Gastroesophageal sphincter (tissue), 4 donors: Measurements from ENCODE around the gene DRC1. TPM values are rescaled to one million over a fixed set of nuclear protein-coding genes. Genes with fewer than 3 reads are reported as not detected.

Source experiments
- ATAC-seq: fragments of 150-250 bp; one replicate; pipeline ENCODE4 v1.9.1; 2016; ENCODE audit warnings: mild to moderate bottlenecking, moderate library complexity
- H3K27ac ChIP-seq, 4 donors: fragments of 200-600 bp; sonication (generic) in 3 of 4; 1 replicate in 3 of 4; 2 replicates in 1 of 4; pipeline ENCODE4 v1.5.1; 2016 to 2019
- H3K27me3 ChIP-seq: fragments of 200-600 bp; sonication (generic); one replicate; pipeline ENCODE4 v1.5.1; 2019
- H3K36me3 ChIP-seq, 2 donors: fragments of 200-600 bp; sonication (generic); one replicate each; pipeline ENCODE4 v1.5.1; 2019; ENCODE audit warnings: control low read depth in 1 of 2
- H3K4me1 ChIP-seq, 3 donors: fragments of 200-600 bp; sonication (generic); 1 replicate in 2 of 3; 2 replicates in 1 of 3; pipeline ENCODE4 v1.5.1; 2016 to 2019; ENCODE audit warnings: control low read depth in 2 of 3
- H3K4me3 ChIP-seq, 2 donors: fragments of 200-600 bp; sonication (generic); one replicate each; pipeline ENCODE4 v1.5.1; 2019; ENCODE audit warnings: mild to moderate bottlenecking in 1 of 2, moderate library complexity in 1 of 2
- H3K9me3 ChIP-seq, 3 donors: fragments of 200-600 bp; sonication (generic); one replicate each; pipeline ENCODE4 v1.5.1; 2017 to 2019; ENCODE audit warnings: control low read depth in 2 of 3
- EP300 ChIP-seq: sonication (generic); formaldehyde crosslinking; IDR thresholded peaks from one replicate; pipeline ENCODE4 v1.6.1; 2017; ENCODE audit warnings: antibody characterized with exemption, mild to moderate bottlenecking
- POLR2A ChIP-seq, 2 donors: fragments of 450-650 bp; IDR thresholded peaks; one replicate each; pipeline ENCODE4 v1.6.1; 2017; ENCODE audit warnings: antibody characterized with exemption in 2 of 2, mild to moderate bottlenecking in 2 of 2, moderate library complexity in 1 of 2
- POLR2AphosphoS5 ChIP-seq: sonication (generic); formaldehyde crosslinking; IDR thresholded peaks from one replicate; pipeline ENCODE4 v1.6.1; 2017; ENCODE audit warnings: antibody characterized with exemption
- WGBS, 2 donors: methylation state at CpG; one replicate each; pipeline ENCODE4 v1.1.5; 2018; ENCODE audit warnings: low coverage in 1 of 2; 5-methylcytosine and 5-hydroxymethylcytosine counted together
- total RNA-seq, 4 donors: library from RNA; depleted of rRNA; stranded (reverse); fragments of >200 nt; gene quantifications; one replicate each; pipeline ENCODE4 v1.1.0, GENCODE V29; 2016
- TF ChIP-seq, protein P1 (sequence below), 4 experiments: fragments of 200-600 bp in 2 of 4; fragments of 450-650 bp in 2 of 4; sonication (generic) in 1 of 4; IDR thresholded peaks; one replicate each; pipeline ENCODE4 v1.5.1; 2017 to 2019; ENCODE audit warnings: antibody characterized with exemption in 4 of 4, mild to moderate bottlenecking in 2 of 4, moderate library complexity in 2 of 4

DRC1 gene
- total RNA-seq, 4 donors from 2014 or later = 0.27 to 2.3 (median 0.54) TPM; not detected in 1

- H3K9me3 ChIP-seq = no peaks in the 10 kb centered on the region
- H3K27me3 ChIP-seq = no peaks in the 10 kb centered on the region
- no peak for ATAC-seq
- no peak overlapping the region for H3K27ac ChIP-seq
- 40 to 84% methylated on average over 2 to 10 of the region's 14 CpGs for WGBS, 2 donors
- no peaks in the 10 kb centered on the region for H3K36me3 ChIP-seq
- no peaks in the 10 kb centered on the region for H3K4me1 ChIP-seq
- TF ChIP-seq, protein P1, sequence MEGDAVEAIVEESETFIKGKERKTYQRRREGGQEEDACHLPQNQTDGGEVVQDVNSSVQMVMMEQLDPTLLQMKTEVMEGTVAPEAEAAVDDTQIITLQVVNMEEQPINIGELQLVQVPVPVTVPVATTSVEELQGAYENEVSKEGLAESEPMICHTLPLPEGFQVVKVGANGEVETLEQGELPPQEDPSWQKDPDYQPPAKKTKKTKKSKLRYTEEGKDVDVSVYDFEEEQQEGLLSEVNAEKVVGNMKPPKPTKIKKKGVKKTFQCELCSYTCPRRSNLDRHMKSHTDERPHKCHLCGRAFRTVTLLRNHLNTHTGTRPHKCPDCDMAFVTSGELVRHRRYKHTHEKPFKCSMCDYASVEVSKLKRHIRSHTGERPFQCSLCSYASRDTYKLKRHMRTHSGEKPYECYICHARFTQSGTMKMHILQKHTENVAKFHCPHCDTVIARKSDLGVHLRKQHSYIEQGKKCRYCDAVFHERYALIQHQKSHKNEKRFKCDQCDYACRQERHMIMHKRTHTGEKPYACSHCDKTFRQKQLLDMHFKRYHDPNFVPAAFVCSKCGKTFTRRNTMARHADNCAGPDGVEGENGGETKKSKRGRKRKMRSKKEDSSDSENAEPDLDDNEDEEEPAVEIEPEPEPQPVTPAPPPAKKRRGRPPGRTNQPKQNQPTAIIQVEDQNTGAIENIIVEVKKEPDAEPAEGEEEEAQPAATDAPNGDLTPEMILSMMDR (IDR thresholded peaks at IDR 0.05) = no peak
- TF ChIP-seq EP300 = no peak
- TF ChIP-seq POLR2A (IDR thresholded peaks at IDR 0.05) = no peak
- no peak for TF ChIP-seq POLR2AphosphoS5
- no peak overlapping the region for H3K4me3 ChIP-seq
These were observed 56.8 kb downstream of the DRC1 start for GRCh38 chr2:26458365-26459042.

DNA sequence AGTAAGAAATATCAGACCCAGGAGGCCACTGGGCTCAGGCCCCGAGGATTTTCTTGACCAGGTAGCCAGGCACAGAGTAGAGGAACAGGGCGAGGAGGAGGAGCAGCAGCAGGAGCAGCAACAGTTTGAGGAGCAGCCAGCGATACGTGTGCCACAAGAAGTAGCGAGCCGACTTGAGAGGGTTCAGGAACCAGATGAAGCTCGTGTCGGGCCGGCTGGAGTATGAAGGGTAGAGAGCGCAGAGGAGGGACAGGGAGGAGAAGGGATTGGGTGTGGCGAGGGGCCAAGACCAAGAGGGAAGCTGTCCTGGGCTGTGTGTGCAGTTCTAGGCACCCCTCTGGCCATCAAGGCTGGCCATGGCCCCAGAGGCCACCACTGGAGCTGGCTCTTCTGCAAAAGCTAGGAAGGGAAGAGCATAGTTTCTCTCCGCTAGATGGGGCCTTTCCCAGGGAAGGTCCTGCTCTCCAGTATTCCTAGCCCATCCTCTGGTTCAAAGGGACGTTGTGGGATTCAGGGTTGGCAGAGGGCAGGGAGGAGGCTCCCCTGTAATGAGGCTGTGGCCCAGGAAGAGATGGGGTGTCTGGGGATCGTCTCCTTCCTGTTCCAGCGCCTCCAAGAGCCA, 58.4 kb downstream of the DRC1 start:
- H3K4me1 ChIP-seq = no peaks in the 10 kb centered on the region
- no peak overlapping the region for H3K27ac ChIP-seq
- no peak for TF ChIP-seq EP300
- TF ChIP-seq POLR2AphosphoS5 = no peak
- TF ChIP-seq, protein P1 (IDR thresholded peaks at IDR 0.05) = no peak
- no peak for TF ChIP-seq POLR2A (IDR thresholded peaks at IDR 0.05)
- H3K27me3 ChIP-seq = no peaks in the 10 kb centered on the region
- H3K36me3 ChIP-seq = no peaks in the 10 kb centered on the region
- no peak for ATAC-seq
- no peaks in the 10 kb centered on the region for H3K9me3 ChIP-seq
- H3K4me3 ChIP-seq = no peak overlapping the region
- 79 to 88% methylated on average over 5 to 12 of the region's 15 CpGs for WGBS, 2 donors

DNA sequence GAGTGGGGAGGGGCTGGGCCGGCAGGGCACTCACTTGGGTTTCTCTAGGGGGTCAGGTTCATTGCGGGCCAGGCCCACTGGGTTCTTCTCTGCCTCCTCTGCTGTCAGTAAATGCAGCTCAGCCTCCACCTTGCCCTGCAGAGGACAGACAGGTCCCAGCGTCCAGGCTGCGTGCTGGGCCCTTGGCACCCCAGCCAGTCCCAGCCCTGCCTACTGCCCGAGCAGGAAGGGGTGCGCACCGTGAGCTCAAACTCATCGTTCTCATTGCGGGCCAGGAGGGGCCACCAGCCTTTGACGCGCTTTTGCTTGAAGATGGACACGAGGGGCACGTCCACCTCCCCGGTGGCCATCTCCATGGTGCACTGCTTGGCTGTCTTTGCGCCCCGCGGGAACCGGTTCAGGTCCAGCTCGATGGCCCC, 58.9 kb downstream of the DRC1 start:
- WGBS, 2 donors = no CpG with 5 or more reads among the region's 19 CpGs
- H3K4me3 ChIP-seq = no peak overlapping the region
- no peaks in the 10 kb centered on the region for H3K4me1 ChIP-seq
- ATAC-seq = no peak
- no peaks in the 10 kb centered on the region for H3K27me3 ChIP-seq
- H3K9me3 ChIP-seq = no peaks in the 10 kb centered on the region
- TF ChIP-seq POLR2A (IDR thresholded peaks at IDR 0.05) = no peak
- no peaks in the 10 kb centered on the region for H3K36me3 ChIP-seq
- H3K27ac ChIP-seq = no peak overlapping the region

GRCh38 chr2:26461601-26462023, 59.9 kb downstream of the DRC1 start:
- ATAC-seq = no peak
- WGBS, 2 donors = 91 to 95% methylated on average over 7 to 10 of the region's 19 CpGs

DNA sequence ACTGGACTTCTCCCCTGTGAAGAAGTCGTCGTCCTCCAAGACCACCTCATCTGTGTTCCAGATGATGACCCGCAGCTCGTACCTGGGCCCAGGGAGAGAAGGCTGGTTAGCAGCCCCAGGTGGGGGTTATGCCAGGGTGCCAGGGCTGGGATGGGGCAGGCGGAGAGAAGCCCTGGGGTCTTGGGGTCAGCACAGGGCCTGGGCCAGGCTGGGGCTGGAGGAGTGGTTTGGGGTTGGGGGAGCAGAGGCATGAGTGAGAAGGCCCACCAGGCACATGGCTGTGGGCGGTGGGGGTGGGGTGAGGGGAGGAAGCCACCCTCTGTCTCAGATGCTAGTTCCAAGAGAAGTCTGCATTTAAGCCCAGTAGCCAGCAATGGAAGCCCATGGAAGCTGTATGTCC, 60.4 kb downstream of the DRC1 start:
- Histone ChIP-seq H3K27me3 (no peaks in the 10 kb centered on the region), H3K4me3 (no peak overlapping the region), H3K27ac (no peak overlapping the region), H3K4me1 (no peaks in the 10 kb centered on the region), H3K9me3 (no peaks in the 10 kb centered on the region), H3K36me3 (no peaks in the 10 kb centered on the region)
- no peak for ATAC-seq
- TF ChIP-seq POLR2A (IDR thresholded peaks at IDR 0.05) (no peak), POLR2AphosphoS5 (no peak), EP300 (no peak)
- TF ChIP-seq, protein P1 (IDR thresholded peaks at IDR 0.05) = no peak
- WGBS, 2 donors = no CpG with 5 or more reads among the region's 6 CpGs

More at GRCh38 chr2:26461601-26462023, 59.9 kb downstream of the DRC1 start:
- Histone ChIP-seq H3K4me1 (no peaks in the 10 kb centered on the region), H3K9me3 (no peaks in the 10 kb centered on the region), H3K36me3 (no peaks in the 10 kb centered on the region), H3K27ac (no peak overlapping the region), H3K4me3 (no peak overlapping the region), H3K27me3 (no peaks in the 10 kb centered on the region)
- TF ChIP-seq POLR2A (IDR thresholded peaks at IDR 0.05) = no peak
- no peak for TF ChIP-seq EP300
- TF ChIP-seq POLR2AphosphoS5 = no peak
- TF ChIP-seq, protein P1 (IDR thresholded peaks at IDR 0.05) = no peak
